Liver (tissue), 9 donors: ENCODE results near the gene TMEM114. TPM values are rescaled to one million over a fixed set of nuclear protein-coding genes. Genes with fewer than 3 reads are reported as not detected.

Experiments used
- DNase-seq: peaks from one replicate; pipeline ENCODE4 v3.0.0-alpha.2; 2017; ENCODE audit warnings: low spot score
- H3K27ac ChIP-seq, 2 donors: one replicate each; pipeline ENCODE4 v1.7.0; 2013; ENCODE audit warnings: inconsistent platforms in 2 of 2, low read length in 2 of 2, control low read depth in 1 of 2, low read depth in 1 of 2, mild to moderate bottlenecking in 1 of 2
- H3K27me3 ChIP-seq, 4 donors: one replicate each; pipeline versions ENCODE4 v1.6.1 to v1.7.0; 2013; ENCODE audit warnings: low read length in 3 of 4, inconsistent platforms in 1 of 4, mild to moderate bottlenecking in 1 of 4, moderate library complexity in 1 of 4; ENCODE audit not compliant: control insufficient read depth in 4 of 4, insufficient read depth in 4 of 4
- H3K36me3 ChIP-seq, 4 donors: one replicate each; pipeline versions ENCODE4 v1.6.1 to v1.7.0; 2013; ENCODE audit warnings: low read length in 3 of 4, mild to moderate bottlenecking in 3 of 4, low read depth in 1 of 4, moderate library complexity in 1 of 4; ENCODE audit not compliant: control insufficient read depth in 4 of 4, insufficient read depth in 3 of 4
- H3K4me1 ChIP-seq, 4 donors: one replicate each; pipeline versions ENCODE4 v1.6.1 to v1.7.0; 2013; ENCODE audit warnings: low read length in 3 of 4, mild to moderate bottlenecking in 3 of 4, moderate library complexity in 1 of 4; ENCODE audit not compliant: control insufficient read depth in 4 of 4, insufficient read depth in 4 of 4
- H3K4me3 ChIP-seq, 3 donors: one replicate each; pipeline versions ENCODE4 v1.6.1 to v1.7.0; 2013; ENCODE audit warnings: low read length in 3 of 3, control low read depth in 1 of 3, low read depth in 1 of 3, mild to moderate bottlenecking in 1 of 3
- H3K9ac ChIP-seq, 2 donors: one replicate each; pipeline ENCODE4 v1.7.0; 2013; ENCODE audit warnings: low read length in 2 of 2, mild to moderate bottlenecking in 2 of 2, moderate library complexity in 2 of 2, control low read depth in 1 of 2, low read depth in 1 of 2
- H3K9me3 ChIP-seq, 4 donors: one replicate each; pipeline versions ENCODE4 v1.6.1 to v1.7.0; 2013; ENCODE audit warnings: low read length in 3 of 4; ENCODE audit not compliant: control insufficient read depth in 4 of 4
- ATF3 ChIP-seq: IDR thresholded peaks from 2 replicates; pipeline ENCODE4 v1.6.1; 2016; ENCODE audit warnings: antibody characterized with exemption
- CTCF ChIP-seq: fragments of 150-350 bp; IDR thresholded peaks from 2 replicates; pipeline ENCODE4 v1.5.1; 2017; ENCODE audit warnings: improper control_type of control experiment, low read depth, low read length; ENCODE audit not compliant: missing input control
- EGR1 ChIP-seq, 2 donors: IDR thresholded peaks; 2 replicates each; pipeline ENCODE4 v1.6.1; 2016 to 2018; ENCODE audit warnings: antibody characterized with exemption in 2 of 2, low read depth in 2 of 2
- FOXA1 ChIP-seq: IDR thresholded peaks from 2 replicates; pipeline ENCODE4 v1.6.1; 2016; ENCODE audit warnings: antibody characterized with exemption
- FOXA2 ChIP-seq: IDR thresholded peaks from 2 replicates; pipeline ENCODE4 v1.6.1; 2016; ENCODE audit warnings: antibody characterized with exemption
- GABPA ChIP-seq, 2 donors: IDR thresholded peaks in 1 of 2; conservative IDR thresholded peaks in 1 of 2; 2 replicates each; pipeline ENCODE4 v1.6.1; 2016; ENCODE audit warnings: antibody characterized with exemption in 2 of 2, mild to moderate bottlenecking in 1 of 2, moderate library complexity in 1 of 2
- HNF4A ChIP-seq, 2 donors: conservative IDR thresholded peaks; 2 replicates each; pipeline ENCODE4 v1.6.1; 2016; ENCODE audit warnings: antibody characterized with exemption in 2 of 2, mild to moderate bottlenecking in 2 of 2
- HNF4G ChIP-seq: IDR thresholded peaks from 2 replicates; pipeline ENCODE4 v1.6.1; 2016; ENCODE audit warnings: antibody characterized with exemption
- JUND ChIP-seq, 2 donors: IDR thresholded peaks; 2 replicates each; pipeline ENCODE4 v1.6.1; 2016; ENCODE audit warnings: antibody characterized with exemption in 2 of 2
- MAX ChIP-seq: IDR thresholded peaks from 2 replicates; pipeline ENCODE4 v1.6.1; 2016; ENCODE audit warnings: antibody characterized with exemption
- NR2F2 ChIP-seq: IDR thresholded peaks from 2 replicates; pipeline ENCODE4 v1.6.1; 2016; ENCODE audit warnings: antibody characterized with exemption
- REST ChIP-seq: IDR thresholded peaks from 2 replicates; pipeline ENCODE4 v1.6.1; 2016; ENCODE audit warnings: antibody characterized with exemption, mild to moderate bottlenecking
- RXRA ChIP-seq, 2 donors: IDR thresholded peaks; 2 replicates each; pipeline ENCODE4 v1.6.1; 2017 to 2018; ENCODE audit warnings: antibody characterized with exemption in 2 of 2, mild to moderate bottlenecking in 1 of 2
- SP1 ChIP-seq: IDR thresholded peaks from 2 replicates; pipeline ENCODE4 v1.6.1; 2018; ENCODE audit warnings: antibody characterized with exemption, mild to moderate bottlenecking
- TAF1 ChIP-seq: conservative IDR thresholded peaks from 2 replicates; pipeline ENCODE4 v1.6.1; 2016; ENCODE audit warnings: antibody characterized with exemption, mild to moderate bottlenecking
- YY1 ChIP-seq: IDR thresholded peaks from 2 replicates; pipeline ENCODE4 v1.6.1; 2016; ENCODE audit warnings: antibody characterized with exemption, mild to moderate bottlenecking
- ZBTB33 ChIP-seq: IDR thresholded peaks from 2 replicates; pipeline ENCODE4 v1.6.1; 2016; ENCODE audit warnings: antibody characterized with exemption
- WGBS: extraction: QIAGEN DNeasy Blood & Tissue Kit; methylation state at CpG from one replicate; pipeline ENCODE4 v1.1.7; 2013; 5-methylcytosine and 5-hydroxymethylcytosine counted together
- polyA plus RNA-seq, 2 donors: library from polyadenylated mRNA; stranded (reverse) in 1 of 2; unstranded in 1 of 2; fragments of 200-250 nt in 1 of 2; fragments of >200 nt in 1 of 2; fragmentation: Nextera tagmentation in 1 of 2; extraction: Ambion mirVana in 1 of 2; gene quantifications; one replicate each; pipeline versions ENCODE4 v1.2.1 to v1.2.3, GENCODE V29; 2013 to 2015
- total RNA-seq, 2 donors: library from RNA; depleted of rRNA; stranded (reverse); fragments of >200 nt; gene quantifications; one replicate each; pipeline ENCODE4 v1.2.3, GENCODE V29; 2014
- donor health status: healthy.
- donor health status: healthy.
- donor health status: healthy.
- donor health status: healthy.
- donor health status: healthy.

The TMEM114 gene
- not detected for total RNA-seq
- not detected for polyA plus RNA-seq

- no peak for TF ChIP-seq FOXA2
- TF ChIP-seq RXRA (IDR thresholded peaks at IDR 0.05) = no peak
- no peak for TF ChIP-seq HNF4G
- no peak for TF ChIP-seq YY1
- no peak for TF ChIP-seq EGR1 (IDR thresholded peaks at IDR 0.05; ENCODE audit: low read depth in 2 of 2)
- no peak for TF ChIP-seq CTCF
- TF ChIP-seq ATF3 = no peak
- TF ChIP-seq TAF1 = no peak
- TF ChIP-seq REST = no peak
- no peak for TF ChIP-seq NR2F2
- TF ChIP-seq JUND (IDR thresholded peaks at IDR 0.05) = no peak
- TF ChIP-seq MAX = no peak
- no peak for TF ChIP-seq FOXA1
- no peak for TF ChIP-seq ZBTB33
- TF ChIP-seq HNF4A (conservative IDR thresholded peaks at IDR 0.05) = no peak
- TF ChIP-seq GABPA (IDR thresholded peaks at IDR 0.05 in 1 of 2, conservative IDR thresholded peaks at IDR 0.05 in 1 of 2) = no peak
- TF ChIP-seq SP1 = no peak
- Histone ChIP-seq H3K9ac (no peak within 1 kb of the TSS), H3K27me3 (peaks cover 0 to 12% (median 3%) of the 10 kb centered on the region in 4 donors), H3K27ac (no peak within 1 kb of the TSS), H3K36me3 (no peaks in the 10 kb centered on the region), H3K4me3 (peak within 1 kb of the TSS in 1 of 3 donors; percentile 18), H3K4me1 (peaks cover 0 to 15% (median 6%) of the 10 kb centered on the region in 4 donors), H3K9me3 (no peaks in the 10 kb centered on the region)
- WGBS = 6% methylated on average over 41 of the region's 41 CpGs
- no peak for DNase-seq
Measured at GRCh38 chr16:8589900-8590688, at the start of gene TMEM114. TMEM114 (minus strand) TSS chr16:8590511; CDS start chr16:8589838, 673 bp downstream.
